H1 (cell line): ENCODE data around the gene RFT1. TPM values are rescaled to one million over a fixed set of nuclear protein-coding genes. Genes with fewer than 3 reads are reported as not detected.

Experiments used
- CTCF ChIA-PET: fragments of 300-600 bp; sonication (Branson Sonifier 250); formaldehyde crosslinking; loops from one replicate; lab custom pipeline; 2021; ENCODE audit not compliant: partially characterized antibody; lab: Charles Lee
- POLR2A ChIA-PET: fragments of 300-600 bp; sonication (Branson Sonifier 250); formaldehyde crosslinking; loops from one replicate; lab custom pipeline; 2021; ENCODE audit warnings: inconsistent platforms; ENCODE audit not compliant: partially characterized antibody; lab: Charles Lee
- DNase-seq, 2 experiments: peaks; one replicate each; pipeline versions ENCODE4 v3.0.0 to v3.0.0-alpha.2; 2010 to 2022; ENCODE audit warnings: low spot score in 2 of 2, low read depth in 1 of 2, mixed read lengths in 1 of 2
- FAIRE-seq: peaks from 2 replicates; lab custom pipeline; 2011; peaks lifted over from hg19 to GRCh38; lab: Jason Lieb, UNC
- H2AFZ ChIP-seq: 2 replicates; pipeline ENCODE4 v1.8.1; 2012; ENCODE audit warnings: low read length, inconsistent platforms
- H2AK5ac ChIP-seq: 2 replicates; pipeline ENCODE4 v1.6.1; 2013; ENCODE audit warnings: low read depth, low read length
- H2BK120ac ChIP-seq: replicated peaks from 2 replicates; pipeline ENCODE3; 2013; ENCODE audit warnings: low read depth, low read length, inconsistent platforms
- H2BK12ac ChIP-seq: 2 replicates; pipeline ENCODE4 v1.6.1; 2013; ENCODE audit warnings: low read depth, low read length
- H2BK15ac ChIP-seq: 2 replicates; pipeline ENCODE4 v1.6.1; 2013; ENCODE audit warnings: low read length
- H2BK20ac ChIP-seq: 2 replicates; pipeline ENCODE4 v1.6.1; 2013; ENCODE audit warnings: low read length
- H2BK5ac ChIP-seq: 2 replicates; pipeline ENCODE4 v1.6.1; 2013; ENCODE audit warnings: low read depth, low read length
- H3K14ac ChIP-seq: 2 replicates; pipeline ENCODE4 v1.6.1; 2013; ENCODE audit warnings: inconsistent platforms; ENCODE audit not compliant: insufficient read length
- H3K18ac ChIP-seq: 2 replicates; pipeline ENCODE4 v1.6.1; 2013; ENCODE audit warnings: low read length; ENCODE audit errors: extremely low read depth
- H3K23ac ChIP-seq: 2 replicates; pipeline ENCODE4 v1.6.1; 2013; ENCODE audit warnings: inconsistent platforms; ENCODE audit not compliant: insufficient read length
- H3K23me2 ChIP-seq: 2 replicates; pipeline ENCODE4 v1.6.1; 2013; ENCODE audit warnings: low read depth, low read length
- H3K27ac ChIP-seq: 2 replicates; pipeline ENCODE4 v1.6.1; 2011; ENCODE audit warnings: low read depth, low read length, inconsistent platforms
- H3K27me3 ChIP-seq, 4 experiments: replicated peaks in 1 of 4; 1 replicate in 1 of 4; 2 replicates in 3 of 4; pipeline versions ENCODE4 v1.6.1 to v1.8.1; 2011 to 2013; ENCODE audit warnings: low read length in 3 of 4, mild to moderate bottlenecking in 3 of 4, inconsistent platforms in 2 of 4, mixed read lengths in 2 of 4, moderate library complexity in 1 of 4; ENCODE audit not compliant: control insufficient read depth in 3 of 4, insufficient read depth in 3 of 4; ENCODE audit errors: extremely low read depth in 1 of 4
- H3K36me3 ChIP-seq, 4 experiments: 2 replicates each; pipeline versions ENCODE4 v1.6.1 to v1.8.1; 2011 to 2013; ENCODE audit warnings: mild to moderate bottlenecking in 4 of 4, low read length in 3 of 4, moderate library complexity in 2 of 4, control low read depth in 1 of 4, inconsistent platforms in 1 of 4; ENCODE audit not compliant: insufficient read depth in 4 of 4, control insufficient read depth in 2 of 4
- H3K4ac ChIP-seq: replicated peaks from 2 replicates; pipeline ENCODE3; 2013; ENCODE audit warnings: low read length, low read depth, mixed read lengths, inconsistent platforms; ENCODE audit not compliant: insufficient read length
- H3K4me1 ChIP-seq, 4 experiments: replicated peaks in 1 of 4; 1 replicate in 1 of 4; 2 replicates in 3 of 4; pipeline versions ENCODE4 v1.6.1 to v1.8.1; 2011 to 2013; ENCODE audit warnings: low read length in 3 of 4, inconsistent platforms in 2 of 4, mixed read lengths in 1 of 4; ENCODE audit not compliant: insufficient read depth in 4 of 4, control insufficient read depth in 3 of 4
- H3K4me2 ChIP-seq, 2 experiments: 2 replicates each; pipeline versions ENCODE4 v1.6.1 to v1.8.1; 2011 to 2013; ENCODE audit warnings: low read depth in 2 of 2, low read length in 2 of 2, control low read depth in 1 of 2, inconsistent platforms in 1 of 2, mild to moderate bottlenecking in 1 of 2; ENCODE audit not compliant: insufficient read depth in 1 of 2
- H3K4me3 ChIP-seq, 4 experiments: fragments of 200-600, 300-600 bp in 1 of 4; sonication (generic), shearing (Covaris generic), sonication (Bioruptor Twin) in 1 of 4; 2 replicates each; pipeline versions ENCODE4 v1.5.1 to v1.8.1; 2011 to 2016; ENCODE audit warnings: low read length in 4 of 4, low read depth in 3 of 4, control low read depth in 2 of 4, inconsistent platforms in 2 of 4, mild to moderate bottlenecking in 2 of 4, mixed read lengths in 1 of 4, moderate library complexity in 1 of 4; ENCODE audit not compliant: insufficient read depth in 2 of 4; ENCODE audit errors: extremely low read depth in 1 of 4
- H3K56ac ChIP-seq: replicated peaks from 2 replicates; pipeline ENCODE3; 2013; ENCODE audit warnings: low read depth, mild to moderate bottlenecking, mixed read lengths, low read length, inconsistent platforms; ENCODE audit not compliant: insufficient read length
- H3K79me1 ChIP-seq: 2 replicates; pipeline ENCODE4 v1.6.1; 2013; ENCODE audit warnings: low read depth, low read length, control low read depth
- H3K79me2 ChIP-seq, 2 experiments: 2 replicates each; pipeline versions ENCODE4 v1.6.1 to v1.8.1; 2012 to 2013; ENCODE audit warnings: low read length in 2 of 2, mild to moderate bottlenecking in 2 of 2, inconsistent platforms in 1 of 2; ENCODE audit not compliant: insufficient read depth in 2 of 2, control insufficient read depth in 1 of 2
- H3K9ac ChIP-seq, 4 experiments: replicated peaks in 1 of 4; 1 replicate in 1 of 4; 2 replicates in 3 of 4; pipeline versions ENCODE4 v1.6.1 to v1.8.1; 2011 to 2013; ENCODE audit warnings: low read depth in 3 of 4, low read length in 3 of 4, control low read depth in 2 of 4, mild to moderate bottlenecking in 2 of 4, moderate library complexity in 2 of 4, inconsistent platforms in 1 of 4; ENCODE audit errors: extremely low read depth in 1 of 4
- H3K9me3 ChIP-seq, 2 experiments: 2 replicates each; pipeline versions ENCODE4 v1.6.1 to v1.8.1; 2012 to 2013; ENCODE audit warnings: mild to moderate bottlenecking in 2 of 2, moderate library complexity in 2 of 2, control low read depth in 1 of 2, inconsistent platforms in 1 of 2, low read depth in 1 of 2, low read length in 1 of 2, mixed read lengths in 1 of 2; ENCODE audit not compliant: insufficient read depth in 2 of 2
- H4K20me1 ChIP-seq, 2 experiments: replicated peaks in 1 of 2; 2 replicates each; pipeline versions ENCODE3 to v1.8.1; 2011 to 2013; ENCODE audit warnings: inconsistent platforms in 2 of 2, low read length in 2 of 2, mild to moderate bottlenecking in 1 of 2; ENCODE audit not compliant: insufficient read depth in 2 of 2, control insufficient read depth in 1 of 2
- H4K5ac ChIP-seq: 2 replicates; pipeline ENCODE4 v1.6.1; 2013; ENCODE audit warnings: low read length, low read depth, mixed read lengths, inconsistent platforms; ENCODE audit not compliant: insufficient read length
- H4K8ac ChIP-seq: 2 replicates; pipeline ENCODE4 v1.8.0; 2013; ENCODE audit warnings: mild to moderate bottlenecking, moderate library complexity, low read length, inconsistent platforms; ENCODE audit not compliant: insufficient read depth; ENCODE audit errors: extremely low read depth
- H4K91ac ChIP-seq: replicated peaks from 2 replicates; pipeline ENCODE3; 2013; ENCODE audit warnings: low read length, mixed read lengths, inconsistent platforms; ENCODE audit not compliant: insufficient read length
- ATF3 ChIP-seq: IDR thresholded peaks from 2 replicates; pipeline ENCODE4 v1.6.1; 2011; ENCODE audit warnings: low read depth, mild to moderate bottlenecking, low read length; ENCODE audit not compliant: insufficient read depth
- BCL11A ChIP-seq, 2 experiments: IDR thresholded peaks; one replicate each; pipeline ENCODE4 v1.6.1; 2011; ENCODE audit warnings: low read depth in 2 of 2, low read length in 2 of 2, mild to moderate bottlenecking in 2 of 2
- BRCA1 ChIP-seq: IDR thresholded peaks from 2 replicates; pipeline ENCODE4 v1.6.1; 2012; ENCODE audit warnings: low read depth, low read length, improper control_type of control experiment
- CBX5 ChIP-seq: fragments of 300-800, 300-1000 bp; sonication (generic); IDR thresholded peaks from 2 replicates; pipeline ENCODE4 v1.7.1; 2016; ENCODE audit warnings: antibody characterized with exemption, low read length, low read depth
- CBX8 ChIP-seq: fragments of 300-800, 300-1000 bp; sonication (generic); IDR thresholded peaks from 2 replicates; pipeline ENCODE4 v1.7.1; 2016; ENCODE audit warnings: low read depth, low read length, borderline replicate concordance
- HDAC2 ChIP-seq, 2 experiments: fragments of 300-600 bp in 1 of 2; sonication (generic) in 1 of 2; IDR thresholded peaks; 2 replicates each; pipeline ENCODE4 v1.6.1; 2011 to 2012; ENCODE audit warnings: low read depth in 2 of 2, low read length in 2 of 2, mild to moderate bottlenecking in 2 of 2, moderate library complexity in 2 of 2, borderline replicate concordance in 1 of 2, inconsistent platforms in 1 of 2
- JUN ChIP-seq: IDR thresholded peaks from 2 replicates; pipeline ENCODE4 v1.6.1; 2011; ENCODE audit warnings: low read depth, mild to moderate bottlenecking, improper control_type of control experiment, low read length
- NANOG ChIP-seq: IDR thresholded peaks from 2 replicates; pipeline ENCODE4 v1.6.1; 2011; ENCODE audit warnings: low read length, low read depth, mild to moderate bottlenecking, inconsistent platforms; ENCODE audit not compliant: insufficient read depth, poor library complexity, severe bottlenecking
- POLR2AphosphoS5 ChIP-seq: IDR thresholded peaks from 2 replicates; pipeline ENCODE4 v1.6.1; 2011; ENCODE audit warnings: low read depth, low read length
- SIN3A ChIP-seq, 2 experiments: IDR thresholded peaks in 1 of 2; conservative IDR thresholded peaks in 1 of 2; 2 replicates each; pipeline ENCODE4 v1.6.1; 2011 to 2012; ENCODE audit warnings: low read length in 2 of 2, improper control_type of control experiment in 1 of 2, low read depth in 1 of 2, mild to moderate bottlenecking in 1 of 2
- SP4 ChIP-seq: IDR thresholded peaks from 2 replicates; pipeline ENCODE4 v1.6.1; 2012; ENCODE audit warnings: low read length, inconsistent platforms
- SRF ChIP-seq: IDR thresholded peaks from 2 replicates; pipeline ENCODE4 v1.6.1; 2011; ENCODE audit warnings: mild to moderate bottlenecking, low read depth, low read length, moderate library complexity
- SUZ12 ChIP-seq: fragments of 200-600 bp; sonication (generic); IDR thresholded peaks from 2 replicates; pipeline ENCODE4 v1.6.1; 2012; ENCODE audit warnings: mild to moderate bottlenecking, inconsistent platforms, low read length, moderate library complexity, mixed read lengths
- WGBS, 2 experiments: shearing (Covaris generic) in 1 of 2; methylation state at CpG; one replicate each; pipeline versions ENCODE4 v1.1.6 to v1.1.7; 2013 to 2015; ENCODE audit warnings: low lambda C conversion rate in 2 of 2, mixed read lengths in 2 of 2, inconsistent platforms in 1 of 2, low coverage in 1 of 2, missing lambda C conversion rate in 1 of 2; ENCODE audit not compliant: insufficient replicate concordance in 2 of 2, insufficient coverage in 1 of 2, insufficient read length in 1 of 2; ENCODE audit errors: extremely low coverage in 1 of 2, missing lambda C conversion rate in 1 of 2; 5-methylcytosine and 5-hydroxymethylcytosine counted together
- polyA plus RNA-seq, 7 experiments: library from polyadenylated mRNA; depleted of rRNA in 3 of 7; stranded (reverse) in 5 of 7; unstranded in 2 of 7; fragments of >200 nt in 5 of 7; fragments of 200-250 nt in 2 of 7; gene quantifications; 1 replicate in 5 of 7; 2 replicates in 1 of 7; 4 replicates in 1 of 7; pipeline versions ENCODE4 v1.2.1 to v1.2.3, GENCODE V29; 2011 to 2013; ENCODE audit warnings: missing spikeins in 2 of 7, mixed read lengths in 2 of 7
- total RNA-seq: library from RNA; stranded (reverse); fragmentation: NEBNext Ultra II Directional; extraction: Animal tissue kit (Norgen Biotek cat#: 25700); gene quantifications from 2 replicates; pipeline ENCODE4 v1.2.1, GENCODE V29; 2021

RFT1 gene
- total and polyA plus RNA-seq, 2 of the 8 experiments (the other 6 are each of a cell fraction or from before 2014, with no cell fraction given) = 27.7 to 42.4 TPM

- DNase-seq (no peak), FAIRE-seq (no peak)
- H3K4me1 ChIP-seq = no peaks in the 10 kb centered on the region; a peak in 1 of 7 replicates
- no peak overlapping the region for H3K27ac ChIP-seq
- no peak overlapping the region for H3K4ac ChIP-seq
- no peak overlapping the region for H2BK20ac ChIP-seq
- H3K18ac ChIP-seq = no peak overlapping the region
- H3K4me2 ChIP-seq = no peak overlapping the region
- H4K91ac ChIP-seq = no peak overlapping the region
- no peak overlapping the region for H4K5ac ChIP-seq
- no peak overlapping the region; the same call in 1 of the 2 replicates for H4K8ac ChIP-seq
- CTCF ChIA-PET = interaction anchor here (0.6 to 2.6 kb wide), 8 partner anchors 9 to 53 kb away, joined by 3 to 21 read pairs (median 4); partner anchors contain the start of gene PRKCD
- no peak overlapping the region; the same call in 1 of the 2 replicates for H2AFZ ChIP-seq
- no peaks in the 10 kb centered on the region; the same call in 1 of the 2 replicates for H3K79me1 ChIP-seq
- WGBS, 2 experiments = 84% methylated on average over 3 of the region's 3 CpGs; no CpG with 5 or more reads in 1 of the 2 experiments
- H3K23ac ChIP-seq = no peak overlapping the region
- POLR2A ChIA-PET = interaction anchor here (1.0 kb wide), 1 partner anchor 24 kb away, joined by 3 read pairs; no protein-coding TSS in a partner anchor
- no peak overlapping the region for H3K4me3 ChIP-seq
- H3K56ac ChIP-seq = no peak overlapping the region
- no peaks in the 10 kb centered on the region; the same call in 1 of the 2 replicates for H3K23me2 ChIP-seq
- H2BK12ac ChIP-seq = no peak overlapping the region
- H3K9me3 ChIP-seq = no peaks in the 10 kb centered on the region
- no peak overlapping the region for H2BK5ac ChIP-seq
- H3K36me3 ChIP-seq = no peaks in the 10 kb centered on the region; a peak in 1 of 8 replicates
- H2AK5ac ChIP-seq = no peak overlapping the region
- H2BK120ac ChIP-seq = no peak overlapping the region
- H3K79me2 ChIP-seq = no peaks in the 10 kb centered on the region
- no peak overlapping the region for H3K9ac ChIP-seq
- H3K14ac ChIP-seq = no peak overlapping the region
- H2BK15ac ChIP-seq = no peak overlapping the region
- H3K27me3 ChIP-seq = no peaks in the 10 kb centered on the region
- H4K20me1 ChIP-seq = peaks cover 0 to 4% of the 10 kb centered on the region in 2 experiments
- no peak for TF ChIP-seq BCL11A (IDR thresholded peaks at IDR 0.05; ENCODE audit: low read depth in 2 of 2, low read length in 2 of 2)
- no peak for TF ChIP-seq JUN
- no peak for TF ChIP-seq ATF3
- TF ChIP-seq CBX8 = no peak
- no peak for TF ChIP-seq HDAC2 (IDR thresholded peaks at IDR 0.05; ENCODE audit: borderline replicate concordance in 1 of 2, low read depth in 2 of 2, low read length in 2 of 2)
- no peak for TF ChIP-seq CBX5
- no peak for TF ChIP-seq POLR2AphosphoS5
- no peak for TF ChIP-seq SIN3A (conservative IDR thresholded peaks at IDR 0.05 in 1 of 2, IDR thresholded peaks at IDR 0.05 in 1 of 2; ENCODE audit: low read depth in 1 of 2, low read length in 2 of 2)
- TF ChIP-seq NANOG = no peak
- TF ChIP-seq BRCA1 = no peak
- TF ChIP-seq SRF = no peak
- no peak for TF ChIP-seq SP4
- TF ChIP-seq SUZ12 = no peak
These were observed 12.8 kb upstream of the RFT1 start for GRCh38 chr3:53142986-53143385.
